PC-9 (cell line): ENCODE results near the gene EFHD1. TPM values are rescaled to one million over a fixed set of nuclear protein-coding genes. Genes with fewer than 3 reads are reported as not detected.

Source experiments
- BruUV-seq: library from RNA; stranded (reverse); fragments of 400-500 nt; replicated peaks from 2 replicates; lab custom pipeline; 2021; lab: Mats Ljungman, UMichigan
- CTCF ChIA-PET: fragments of 300-600 bp; sonication (Branson Sonifier 250); formaldehyde crosslinking; loops from one replicate; lab custom pipeline; 2022; ENCODE audit warnings: antibody characterized with exemption; lab: Charles Lee
- POLR2A ChIA-PET: fragments of 300-600 bp; sonication (Branson Sonifier 250); formaldehyde crosslinking; loops from one replicate; lab custom pipeline; 2022; ENCODE audit warnings: antibody characterized with exemption; ENCODE audit not compliant: unreplicated experiment; lab: Charles Lee
- DNase-seq, 2 experiments: peaks; one replicate each; pipeline versions ENCODE4 v3.0.0 to v3.0.0-alpha.2; 2015 to 2022; ENCODE audit warnings: mixed read lengths in 1 of 2
- H2AFZ ChIP-seq: fragments of 200-600 bp; sonication (generic); 2 replicates; pipeline ENCODE4 v1.8.1; 2017; ENCODE audit warnings: antibody characterized with exemption
- H3F3A ChIP-seq: fragments of 200-600 bp; sonication (generic); 2 replicates; pipeline ENCODE4 v1.8.1; 2017; ENCODE audit warnings: antibody characterized with exemption, mild to moderate bottlenecking, low read depth; ENCODE audit not compliant: insufficient read depth
- H3K27ac ChIP-seq: fragments of 200-600 bp; sonication (generic); 2 replicates; pipeline ENCODE4 v1.6.1; 2016; ENCODE audit warnings: mixed run types
- H3K27me3 ChIP-seq: fragments of 200-600 bp; sonication (generic); 2 replicates; pipeline ENCODE4 v1.6.1; 2016; ENCODE audit warnings: low read depth, mixed run types; ENCODE audit not compliant: insufficient read depth
- H3K36me3 ChIP-seq: fragments of 200-600 bp; sonication (generic); 2 replicates; pipeline ENCODE4 v1.6.1; 2016; ENCODE audit warnings: low read depth, mixed run types
- H3K4me1 ChIP-seq: fragments of 200-600 bp; sonication (generic); replicated peaks from 2 replicates; pipeline ENCODE4 v1.6.1; 2016; ENCODE audit warnings: mixed run types; ENCODE audit not compliant: insufficient read depth
- H3K4me2 ChIP-seq: fragments of 200-600 bp; sonication (generic); 2 replicates; pipeline ENCODE4 v1.6.1; 2017; ENCODE audit warnings: mixed run types
- H3K4me3 ChIP-seq: fragments of 200-600 bp; sonication (generic); 2 replicates; pipeline ENCODE4 v1.6.1; 2016; ENCODE audit warnings: mixed run types
- H3K79me2 ChIP-seq: fragments of 200-600 bp; sonication (generic); 2 replicates; pipeline ENCODE4 v1.6.1; 2017; ENCODE audit warnings: low read depth, mixed run types
- H3K9me2 ChIP-seq: fragments of 200-600 bp; sonication (generic); 2 replicates; pipeline ENCODE4 v1.8.1; 2017; ENCODE audit warnings: mild to moderate bottlenecking; ENCODE audit not compliant: insufficient read depth
- H3K9me3 ChIP-seq: fragments of 200-600 bp; sonication (generic); 2 replicates; pipeline ENCODE4 v1.8.1; 2016; ENCODE audit warnings: low read depth; ENCODE audit not compliant: insufficient read depth
- H4K20me1 ChIP-seq: fragments of 200-600 bp; sonication (generic); 2 replicates; pipeline ENCODE4 v1.8.1; 2017; ENCODE audit not compliant: insufficient read depth
- CTCF ChIP-seq: fragments of 200-600 bp; sonication (generic); conservative IDR thresholded peaks from 2 replicates; pipeline ENCODE4 v1.6.1; 2017; ENCODE audit warnings: mixed run types, antibody characterized with exemption, mild to moderate bottlenecking, moderate library complexity
- EZH2 ChIP-seq: fragments of 200-600 bp; sonication (generic); IDR thresholded peaks from 2 replicates; pipeline ENCODE4 v1.8.0; 2017; ENCODE audit warnings: antibody characterized with exemption, low read depth
- intact Hi-C: fragments of 100-400 bp; cut with micrococcal nuclease; formaldehyde crosslinking; loops from one replicate; pipeline ENCODE4 v1.10.0; 2022; ENCODE audit not compliant: unreplicated experiment
- total RNA-seq: library from RNA; stranded (reverse); gene quantifications from 2 replicates; pipeline ENCODE4 v1.2.3, GENCODE V29; 2021

EFHD1 gene
- total RNA-seq, 1 experiment from 2014 or later, result 10.6 TPM

GRCh38 chr2:232610081-232610480, 23.3 kb upstream of the EFHD1 start:
- H3K9me3 ChIP-seq, result no peaks in the 10 kb centered on the region
- no peaks in the 10 kb centered on the region for H4K20me1 ChIP-seq
- no peak overlapping the region; the same call in 1 of the 2 replicates for H3K4me3 ChIP-seq
- intact Hi-C loops, result no loop called here
- H2AFZ ChIP-seq, result 0 out of 2 replicates have a peak overlapping the region, but pooled peaks have one; percentile 14
- BruUV-seq, result no TSS peak
- no peaks in the 10 kb centered on the region for H3K9me2 ChIP-seq
- DNase-seq, result no peak
- peaks cover 32% of the 10 kb centered on the region for H3F3A ChIP-seq
- ChIA-PET CTCF (no interaction called here), POLR2A (interaction anchor here (0.5 to 0.7 kb wide), 2 partner anchors 23 to 112 kb away, joined by 3 read pairs; partner anchors contain the start of gene EFHD1)
- TF ChIP-seq CTCF, result no peak
- no peak for TF ChIP-seq EZH2
- no peaks in the 10 kb centered on the region for H3K36me3 ChIP-seq
- peak overlapping the region; percentile 54 for H3K4me2 ChIP-seq
- H3K79me2 ChIP-seq, result no peaks in the 10 kb centered on the region
- H3K4me1 ChIP-seq, result peaks cover 49% of the 10 kb centered on the region
- H3K27ac ChIP-seq, result peak overlapping the region; percentile 89
- no peaks in the 10 kb centered on the region for H3K27me3 ChIP-seq

GRCh38 chr2:232611061-232611460, 22.3 kb upstream of the EFHD1 start:
- Histone ChIP-seq H3K27ac (peak overlapping the region; percentile 89; the same call in 1 of the 2 replicates), H3K27me3 (no peaks in the 10 kb centered on the region), H3K9me3 (no peaks in the 10 kb centered on the region), H3K79me2 (no peaks in the 10 kb centered on the region), H4K20me1 (no peaks in the 10 kb centered on the region), H3K4me2 (peak overlapping the region; percentile 20; the same call in 1 of the 2 replicates), H3K9me2 (no peaks in the 10 kb centered on the region), H3K4me1 (peaks cover 46% of the 10 kb centered on the region), H2AFZ (no peak overlapping the region), H3K36me3 (no peaks in the 10 kb centered on the region), H3F3A (peaks cover 32% of the 10 kb centered on the region), H3K4me3 (no peak overlapping the region)
- intact Hi-C loops, result loop anchor here (1.0 kb wide), 1 partner anchor 21 kb away; no protein-coding TSS in a partner anchor
- TF ChIP-seq CTCF (no peak), EZH2 (no peak)
- no TSS peak for BruUV-seq
- ChIA-PET CTCF (interaction anchor here (0.6 to 1.4 kb wide), 5 partner anchors 12 to 437 kb away, joined by 3 to 6 read pairs (median 4); partner anchors contain the start of gene EFHD1), POLR2A (no interaction called here)
- DNase-seq, result no peak

DNA sequence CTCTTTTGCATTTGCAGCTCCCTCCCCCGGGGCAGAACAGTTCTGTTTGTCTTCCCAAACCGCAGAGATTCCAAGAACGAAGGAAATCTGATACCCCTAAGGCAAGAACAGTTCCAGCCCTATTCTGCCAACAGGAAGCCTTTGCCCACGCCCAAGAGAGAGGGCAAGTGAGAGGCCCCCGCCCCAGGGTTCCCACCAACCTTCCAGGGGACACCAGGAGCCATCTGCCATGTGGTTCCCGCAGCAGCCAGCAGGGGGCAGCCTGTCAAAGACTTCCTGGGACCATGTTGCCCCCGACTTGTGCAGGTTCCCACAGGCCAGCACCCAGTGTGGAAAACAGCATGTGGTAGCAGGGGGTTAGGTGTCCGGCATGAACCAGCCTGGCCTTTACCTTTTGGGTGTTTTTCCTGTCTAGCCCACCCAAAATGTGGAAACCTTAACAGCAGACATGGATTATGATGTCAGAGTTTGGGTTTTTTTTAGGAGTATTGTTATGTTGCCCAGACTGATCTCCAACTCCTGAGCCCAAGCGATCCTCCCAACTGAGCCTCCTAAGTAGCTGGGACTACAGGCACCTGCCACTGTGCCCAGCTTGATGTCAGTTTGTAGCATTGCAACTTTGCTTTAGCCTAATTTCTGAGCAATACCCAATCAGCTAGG, 21.7 kb upstream of the EFHD1 start:
- Histone ChIP-seq H3K27ac (peak overlapping the region; percentile 25), H3K4me2 (peak overlapping the region; percentile 39), H3K9me2 (no peaks in the 10 kb centered on the region), H3K9me3 (no peaks in the 10 kb centered on the region), H3K79me2 (no peaks in the 10 kb centered on the region), H3F3A (peaks cover 32% of the 10 kb centered on the region), H3K4me3 (no peak overlapping the region), H3K4me1 (peaks cover 46% of the 10 kb centered on the region), H3K27me3 (no peaks in the 10 kb centered on the region), H4K20me1 (no peaks in the 10 kb centered on the region), H2AFZ (peak overlapping the region; percentile 46; the same call in 1 of the 2 replicates), H3K36me3 (no peaks in the 10 kb centered on the region)
- ChIA-PET POLR2A (no interaction called here), CTCF (interaction anchor here (0.6 to 1.4 kb wide), 6 partner anchors 12 to 172 kb away, joined by 3 to 10 read pairs (median 4); partner anchors contain the start of gene EFHD1)
- intact Hi-C loops, result loop anchor here (1.0 kb wide), 1 partner anchor 21 kb away; no protein-coding TSS in a partner anchor
- no TSS peak for BruUV-seq
- TF ChIP-seq CTCF (peak; percentile 98), EZH2 (no peak)
- peak; percentile 94 to 97 for DNase-seq
